ENCODE data around the gene MAN1C1. TPM values are rescaled to one million over a fixed set of nuclear protein-coding genes. Genes with fewer than 3 reads are reported as not detected.
A peak's percentile ranks its signal among the peaks of the same experiment; 100 is the strongest.
"Not testable (repeated sequence)": the region's sequence is repeated elsewhere in the genome, so short reads cannot be mapped to it uniquely, and the experiment has no call there.

Gene MAN1C1
- total RNA-seq, 1 donor from 2014 or later, result 29.1 TPM

GRCh38 chr1:25629836-25630235 lies 13.2 kb downstream of the MAN1C1 start:
- DNase-seq (ENCODE audit: low spot score), result no peak
- Mint-ChIP-seq H3K27ac (ENCODE audit: unreplicated experiment) (no peak overlapping the region), H3K4me3 (ENCODE audit: unreplicated experiment) (no peak overlapping the region), H3K4me1 (ENCODE audit: unreplicated experiment) (peaks cover 19% of the 10 kb centered on the region), H3K36me3 (ENCODE audit: low read depth, unreplicated experiment) (peaks cover 11% of the 10 kb centered on the region), H3K9me3 (ENCODE audit: unreplicated experiment) (no peaks in the 10 kb centered on the region), H3K27me3 (ENCODE audit: unreplicated experiment) (no peaks in the 10 kb centered on the region)
- TF ChIP-seq CTCF (IDR thresholded peaks at IDR 0.05; ENCODE audit: unreplicated experiment), result no peak

- H3K4me3 Mint-ChIP-seq (ENCODE audit: unreplicated experiment), result no peak overlapping the region
- DNase-seq (ENCODE audit: low spot score), result no peak
- peaks cover 9% of the 10 kb centered on the region for H3K36me3 Mint-ChIP-seq (ENCODE audit: low read depth, unreplicated experiment)
- no peak for TF ChIP-seq CTCF (IDR thresholded peaks at IDR 0.05; ENCODE audit: unreplicated experiment)
- H3K9me3 Mint-ChIP-seq (ENCODE audit: unreplicated experiment), result peaks cover 4% of the 10 kb centered on the region
- peaks cover 19% of the 10 kb centered on the region for H3K4me1 Mint-ChIP-seq (ENCODE audit: unreplicated experiment)
- H3K27ac Mint-ChIP-seq (ENCODE audit: unreplicated experiment), result no peak overlapping the region
- H3K27me3 Mint-ChIP-seq (ENCODE audit: unreplicated experiment), result no peaks in the 10 kb centered on the region
These were observed 15.3 kb downstream of the MAN1C1 start for GRCh38 chr1:25631750-25632485.

- no peak for DNase-seq (ENCODE audit: low spot score)
- Mint-ChIP-seq H3K27me3 (ENCODE audit: unreplicated experiment) (no peaks in the 10 kb centered on the region), H3K36me3 (ENCODE audit: low read depth, unreplicated experiment) (peaks cover 14% of the 10 kb centered on the region), H3K9me3 (ENCODE audit: unreplicated experiment) (peaks cover 4% of the 10 kb centered on the region), H3K4me1 (ENCODE audit: unreplicated experiment) (peaks cover 19% of the 10 kb centered on the region), H3K27ac (ENCODE audit: unreplicated experiment) (no peak overlapping the region), H3K4me3 (ENCODE audit: unreplicated experiment) (no peak overlapping the region)
- TF ChIP-seq CTCF (IDR thresholded peaks at IDR 0.05; ENCODE audit: unreplicated experiment), result no peak
These were observed 17.5 kb downstream of the MAN1C1 start for GRCh38 chr1:25634066-25634465.

GRCh38 chr1:25634896-25635295 lies 18.3 kb downstream of the MAN1C1 start:
- Mint-ChIP-seq H3K36me3 (ENCODE audit: low read depth, unreplicated experiment) (peaks cover 19% of the 10 kb centered on the region), H3K4me3 (ENCODE audit: unreplicated experiment) (no peak overlapping the region)

GRCh38 chr1:25636141-25636540 lies 19.6 kb downstream of the MAN1C1 start:
- H3K27me3 Mint-ChIP-seq (ENCODE audit: unreplicated experiment); H3K9me3 Mint-ChIP-seq (ENCODE audit: unreplicated experiment); H3K27ac Mint-ChIP-seq (ENCODE audit: unreplicated experiment); DNase-seq (ENCODE audit: low spot score): not testable (repeated sequence)
- Mint-ChIP-seq H3K4me1 (ENCODE audit: unreplicated experiment) (peaks cover 17% of the 10 kb centered on the region), H3K36me3 (ENCODE audit: low read depth, unreplicated experiment) (peaks cover 19% of the 10 kb centered on the region), H3K4me3 (ENCODE audit: unreplicated experiment) (peak overlapping the region; percentile 27)

More at GRCh38 chr1:25634896-25635295, 18.3 kb downstream of the MAN1C1 start:
- TF ChIP-seq CTCF (IDR thresholded peaks at IDR 0.05; ENCODE audit: unreplicated experiment), result no peak
- Mint-ChIP-seq H3K27ac (ENCODE audit: unreplicated experiment) (no peak overlapping the region), H3K9me3 (ENCODE audit: unreplicated experiment) (peaks cover 4% of the 10 kb centered on the region), H3K4me1 (ENCODE audit: unreplicated experiment) (peaks cover 19% of the 10 kb centered on the region), H3K27me3 (ENCODE audit: unreplicated experiment) (no peaks in the 10 kb centered on the region)
- no peak for DNase-seq (ENCODE audit: low spot score)

Measured in endothelial cell (in vitro differentiated cells).